Middle frontal gyrus (tissue), 1 donor: ENCODE measurements around the gene FOSB.

Experiments
- DNase-seq: peaks from one replicate; pipeline ENCODE4 v3.0.0-alpha.2; 2015; ENCODE audit warnings: low spot score; ENCODE audit errors: extremely low spot score

FOSB gene

GRCh38 chr19:45442408-45442777 is 25.4 kb upstream of the FOSB start:
- no peak for DNase-seq

GRCh38 chr19:45442778-45443461 is 24.9 kb upstream of the FOSB start:
- DNase-seq: no peak

GRCh38 chr19:45443462-45444317 is 24.1 kb upstream of the FOSB start:
- no peak for DNase-seq

- DNase-seq: peak; percentile 60
Measured at GRCh38 chr19:45444318-45445041, 23.3 kb upstream of the FOSB start.

- no peak for DNase-seq
Measured at GRCh38 chr19:45445139-45445538, 22.7 kb upstream of the FOSB start.

- no peak for DNase-seq
Measured at GRCh38 chr19:45446295-45446694, 21.5 kb upstream of the FOSB start.

GRCh38 chr19:45446944-45447343 is 20.9 kb upstream of the FOSB start:
- DNase-seq: no peak

- DNase-seq: no peak
Measured at GRCh38 chr19:45448425-45448756, 19.4 kb upstream of the FOSB start.

GRCh38 chr19:45448887-45449299 is 18.9 kb upstream of the FOSB start:
- DNase-seq: no peak

- no peak for DNase-seq
Measured at GRCh38 chr19:45450012-45450333, 17.8 kb upstream of the FOSB start.

GRCh38 chr19:45451131-45451849 is 16.5 kb upstream of the FOSB start:
- DNase-seq: no peak

- DNase-seq: no peak
Measured at GRCh38 chr19:45451850-45452387, 15.9 kb upstream of the FOSB start.

GRCh38 chr19:45455707-45456499 is 11.9 kb upstream of the FOSB start:
- DNase-seq: no peak

- no peak for DNase-seq
Measured at GRCh38 chr19:45456500-45456815, 11.3 kb upstream of the FOSB start.

- no peak for DNase-seq
Measured at GRCh38 chr19:45457776-45458175, 10.0 kb upstream of the FOSB start.

GRCh38 chr19:45460807-45461347 is 6.9 kb upstream of the FOSB start:
- no peak for DNase-seq

GRCh38 chr19:45462174-45462573 is 5.6 kb upstream of the FOSB start:
- no peak for DNase-seq

GRCh38 chr19:45463241-45463640 is 4.6 kb upstream of the FOSB start:
- no peak for DNase-seq

GRCh38 chr19:45464274-45464673 is 3.5 kb upstream of the FOSB start:
- DNase-seq: no peak

- no peak for DNase-seq
Measured at GRCh38 chr19:45464852-45465441, 2.8 kb upstream of the FOSB start.
